ENCODE results near the gene BICC1.

- TF ChIP-seq CTCF (IDR thresholded peaks at IDR 0.05 in 4 of 5, conservative IDR thresholded peaks at IDR 0.05 in 1 of 5), result no peak
- no peak for TF ChIP-seq POLR2A (IDR thresholded peaks at IDR 0.05)
Observed at GRCh38 chr10:58608826-58609531, 96.3 kb downstream of the BICC1 start.
